Activated naive CD4-positive, alpha-beta T cell treated with anti-CD3 and anti-CD28 coated beads, Interleukin-2, amount 10 ng/mL, durations not matched to agents 5 hours and 36 hours (primary cell): ENCODE measurements around the gene TARBP1. TPM values are rescaled to one million over a fixed set of nuclear protein-coding genes. Genes with fewer than 3 reads are reported as not detected.

ENCODE experiments used
- total RNA-seq, 2 experiments: library from RNA; stranded (reverse); gene quantifications; one replicate each; pipeline ENCODE4 v1.2.3, GENCODE V29; 2021

The TARBP1 gene
- 10 to 100 TPM; 26.4 to 29.4 TPM for total RNA-seq

GRCh38 chr1:234478481-234479309 is at the start of gene TARBP1:
Gene TARBP1 (minus strand): TSS chr1:234479179. CDS start chr1:234479103, 76 bp downstream.

GRCh38 chr1:234373064-234373958 is 105.7 kb downstream of the TARBP1 start, which contains the start of gene COA6:
Gene COA6 (plus strand): TSS chr1:234373456. CDS start chr1:234373467, 11 bp downstream.

Other genes with a start within 250 kb of the TARBP1 start
- gene COA6, start 105.7 kb downstream of the TARBP1 start, total RNA-seq: 10 to 100 TPM; 34.1 to 36.7 TPM
- gene IRF2BP2, start 131.0 kb upstream of the TARBP1 start, total RNA-seq: 100 to 1,000 TPM; 112 to 118 TPM